HepG2 (cell line): ENCODE measurements around the gene SNUPN. TPM values are rescaled to one million over a fixed set of nuclear protein-coding genes. Genes with fewer than 3 reads are reported as not detected.
A peak's percentile ranks its signal among the peaks of the same experiment; 100 is the strongest.

Experiments used
- FOXO1 ChIP-seq: sonication (generic); formaldehyde crosslinking; IDR thresholded peaks from 2 replicates; pipeline ENCODE4 v1.4.0; 2020; ENCODE audit warnings: missing genetic modification reagents
- GABPB1 ChIP-seq: IDR thresholded peaks from 2 replicates; pipeline ENCODE4 v1.6.1; 2016; ENCODE audit warnings: mild to moderate bottlenecking, missing genetic modification reagents, moderate library complexity, missing compliant biosample characterization
- GATA4 ChIP-seq: sonication (generic); IDR thresholded peaks from 2 replicates; pipeline ENCODE4 v1.6.1; 2016; ENCODE audit warnings: antibody characterized with exemption, low read depth, borderline replicate concordance
- GZF1 ChIP-seq: sonication (generic); formaldehyde crosslinking; IDR thresholded peaks from 2 replicates; pipeline ENCODE4 v1.5.1; 2020; ENCODE audit warnings: mild to moderate bottlenecking, missing genetic modification reagents
- HMG20A ChIP-seq: IDR thresholded peaks from 2 replicates; pipeline ENCODE4 v1.6.1; 2016; ENCODE audit warnings: borderline replicate concordance
- HNF4A ChIP-seq: sonication (generic); formaldehyde crosslinking; IDR thresholded peaks from 2 replicates; pipeline ENCODE4 v1.4.0; 2020; ENCODE audit warnings: missing genetic modification reagents
- HOXA3 ChIP-seq: sonication (generic); formaldehyde crosslinking; IDR thresholded peaks from 2 replicates; pipeline ENCODE4 v1.5.0; 2020; ENCODE audit warnings: missing genetic modification reagents
- NFE2L2 ChIP-seq: fragments of 150-350 bp; IDR thresholded peaks from 2 replicates; pipeline ENCODE4 v1.6.1; 2014; ENCODE audit warnings: low read length
- PHF8 ChIP-seq: sonication (generic); formaldehyde crosslinking; IDR thresholded peaks from 2 replicates; pipeline ENCODE4 v1.5.0; 2020; ENCODE audit warnings: missing genetic modification reagents
- PRDM10 ChIP-seq: sonication (generic); formaldehyde crosslinking; IDR thresholded peaks from 2 replicates; pipeline ENCODE4 v1.4.0; 2020; ENCODE audit warnings: low read depth, missing genetic modification reagents
- RAD21 ChIP-seq: fragments of 450-650 bp; formaldehyde crosslinking; IDR thresholded peaks from 2 replicates; pipeline ENCODE4 v1.5.0; 2020; ENCODE audit warnings: mild to moderate bottlenecking
- SIX1 ChIP-seq: sonication (generic); formaldehyde crosslinking; IDR thresholded peaks from 2 replicates; pipeline ENCODE4 v1.4.0; 2020; ENCODE audit warnings: missing genetic modification reagents, borderline replicate concordance
- ZBTB33 ChIP-seq: sonication (generic); formaldehyde crosslinking; IDR thresholded peaks from 2 replicates; pipeline ENCODE4 v1.4.0; 2020; ENCODE audit warnings: missing genetic modification reagents
- ZFP90 ChIP-seq: sonication (generic); formaldehyde crosslinking; IDR thresholded peaks from 2 replicates; pipeline ENCODE4 v1.8.0; 2022; ENCODE audit warnings: missing genetic modification reagents, mild to moderate bottlenecking, inconsistent platforms, borderline replicate concordance
- ZNF549 ChIP-seq: sonication (generic); formaldehyde crosslinking; IDR thresholded peaks from 2 replicates; pipeline ENCODE4 v1.5.0; 2020; ENCODE audit warnings: missing genetic modification reagents
- ZNF605 ChIP-seq: sonication (generic); formaldehyde crosslinking; IDR thresholded peaks from 2 replicates; pipeline ENCODE4 v1.8.0; 2022; ENCODE audit warnings: mild to moderate bottlenecking, missing genetic modification reagents
- ZNF713 ChIP-seq: sonication (generic); formaldehyde crosslinking; IDR thresholded peaks from 2 replicates; pipeline ENCODE4 v1.4.0; 2020; ENCODE audit warnings: mild to moderate bottlenecking, missing genetic modification reagents
- polyA plus RNA-seq, 8 experiments: library from polyadenylated mRNA; depleted of rRNA in 3 of 8; stranded (reverse) in 7 of 8; unstranded in 1 of 8; fragments of >200 nt; fragmentation: Illumina TruSeq in 4 of 8; extraction: Trizol in 4 of 8; gene quantifications; 2 replicates each; pipeline versions ENCODE4 v1.2.1 to v1.2.3, GENCODE V29; 2011 to 2016; ENCODE audit warnings: low read depth in 4 of 8, missing spikeins in 1 of 8, mixed read lengths in 1 of 8; ENCODE audit not compliant: insufficient read depth in 1 of 8
- total RNA-seq, 5 experiments: library from RNA; depleted of rRNA; stranded (reverse); fragments of >200 nt; fragmentation: Illumina TruSeq; extraction: Trizol; gene quantifications; 2 replicates each; pipeline ENCODE4 v1.2.3, GENCODE V29; 2016; ENCODE audit warnings: low read depth in 1 of 5
- TF ChIP-seq, protein P1 (sequence below): sonication (generic); formaldehyde crosslinking; IDR thresholded peaks from 2 replicates; pipeline ENCODE4 v1.5.0; 2020; ENCODE audit warnings: missing genetic modification reagents

Gene SNUPN
- total and polyA plus RNA-seq, 2 of the 13 experiments (the other 11 are each of a cell fraction or from before 2014, with no cell fraction given): 9.0 to 16.4 TPM

- TF ChIP-seq, protein P1, sequence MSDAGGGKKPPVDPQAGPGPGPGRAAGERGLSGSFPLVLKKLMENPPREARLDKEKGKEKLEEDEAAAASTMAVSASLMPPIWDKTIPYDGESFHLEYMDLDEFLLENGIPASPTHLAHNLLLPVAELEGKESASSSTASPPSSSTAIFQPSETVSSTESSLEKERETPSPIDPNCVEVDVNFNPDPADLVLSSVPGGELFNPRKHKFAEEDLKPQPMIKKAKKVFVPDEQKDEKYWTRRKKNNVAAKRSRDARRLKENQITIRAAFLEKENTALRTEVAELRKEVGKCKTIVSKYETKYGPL (CRISPR knock-in tag): peak; percentile 76; the same call in 1 of the 2 replicates
- TF ChIP-seq GABPB1 (CRISPR knock-in tag) (peak; percentile 3; the same call in 1 of the 2 replicates), PRDM10 (CRISPR knock-in tag) (peak; percentile 34; the same call in 1 of the 2 replicates), PHF8 (peak; percentile 12; the same call in 1 of the 2 replicates), ZFP90 (CRISPR knock-in tag) (peak; percentile 45; the same call in 1 of the 2 replicates), RAD21 (CRISPR knock-in tag) (no peak), HNF4A (peak; percentile 26; the same call in 1 of the 2 replicates), NFE2L2 (0 out of 2 replicates have a peak, but pooled peaks have one; percentile 16), FOXO1 (0 out of 2 replicates have a peak, but pooled peaks have one; percentile 25), ZNF605 (0 out of 2 replicates have a peak, but pooled peaks have one; percentile 4), ZBTB33 (CRISPR knock-in tag) (no peak), HMG20A (CRISPR knock-in tag) (no peak), GZF1 (CRISPR knock-in tag) (0 out of 2 replicates have a peak, but pooled peaks have one; percentile 0), ZNF713 (no peak), SIX1 (CRISPR knock-in tag) (no peak), GATA4 (no peak), ZNF549 (CRISPR knock-in tag) (no peak), HOXA3 (CRISPR knock-in tag) (peak; percentile 43; the same call in 1 of the 2 replicates)
These were observed 22.9 kb upstream of the SNUPN start (continued) for GRCh38 chr15:75648156-75649000.
